Adrenal gland (tissue), 12 donors: ENCODE results near the gene INIP. TPM values are rescaled to one million over a fixed set of nuclear protein-coding genes. Genes with fewer than 3 reads are reported as not detected.

Experiments used
- DNase-seq, 7 donors: peaks; one replicate each; pipeline ENCODE4 v3.0.0-alpha.2; 2019 to 2020
- H3K27ac ChIP-seq, 5 donors: fragments of 200-600 bp; sonication (generic) in 4 of 5; 1 replicate in 3 of 5; 2 replicates in 2 of 5; pipeline versions ENCODE4 v1.5.1 to v1.8.0; 2016 to 2020; ENCODE audit warnings: mild to moderate bottlenecking in 1 of 5
- H3K27me3 ChIP-seq: fragments of 200-600 bp; 2 replicates; pipeline ENCODE4 v1.8.0; 2021
- H3K36me3 ChIP-seq, 2 donors: fragments of 200-600 bp; replicated peaks in 1 of 2; 1 replicate in 1 of 2; 2 replicates in 1 of 2; pipeline versions ENCODE4 v1.5.1 to v1.8.0; 2018 to 2022
- H3K4me1 ChIP-seq, 2 donors: fragments of 200-600 bp; replicated peaks in 1 of 2; 1 replicate in 1 of 2; 2 replicates in 1 of 2; pipeline versions ENCODE4 v1.5.1 to v1.8.0; 2018 to 2021
- H3K4me3 ChIP-seq, 4 donors: fragments of 200-600 bp; sonication (generic) in 3 of 4; one replicate each; pipeline ENCODE4 v1.5.1; 2016 to 2018
- H3K9me3 ChIP-seq, 3 donors: fragments of 200-600 bp; sonication (generic) in 1 of 3; replicated peaks in 1 of 3; 1 replicate in 2 of 3; 2 replicates in 1 of 3; pipeline versions ENCODE4 v1.5.1 to v1.8.0; 2016 to 2021
- CTCF ChIP-seq, 6 experiments: fragments of 450-650 bp in 4 of 6; fragments of 200-600 bp in 2 of 6; sonication (generic) in 1 of 6; IDR thresholded peaks; 1 replicate in 5 of 6; 2 replicates in 1 of 6; pipeline versions ENCODE4 v1.5.1 to v1.8.0; 2016 to 2021; ENCODE audit warnings: antibody characterized with exemption in 6 of 6, mild to moderate bottlenecking in 2 of 6, moderate library complexity in 1 of 6
- POLR2A ChIP-seq, 2 donors: fragments of 450-650 bp; IDR thresholded peaks; one replicate each; pipeline ENCODE4 v1.6.1; 2017; ENCODE audit warnings: antibody characterized with exemption in 2 of 2, mild to moderate bottlenecking in 2 of 2, moderate library complexity in 1 of 2
- WGBS, 4 donors: extraction: QIAGEN DNeasy Blood & Tissue Kit in 2 of 4; methylation state at CpG; one replicate each; pipeline versions ENCODE4 v1.1.5 to v1.1.7; 2013 to 2017; 5-methylcytosine and 5-hydroxymethylcytosine counted together
- intact Hi-C, 2 donors: fragments of 100-400 bp; cut with DNase I; formaldehyde crosslinking; loops; one replicate each; pipeline versions ENCODE4 v1.14.1 to v1.15.0; 2022 to 2023
- polyA plus RNA-seq, 3 donors: library from polyadenylated mRNA; stranded (reverse); fragments of 200-250 nt in 2 of 3; fragments of 350-450 nt in 1 of 3; fragmentation: Illumina TruSeq in 1 of 3; extraction: RNeasy Lipid Tissue Mini Kit (QIAGEN cat#74804) in 1 of 3; gene quantifications; one replicate each; pipeline ENCODE4 v1.2.3, GENCODE V29; 2013 to 2014
- total RNA-seq, 9 donors: library from RNA; depleted of rRNA in 4 of 9; stranded (reverse); fragments of >200 nt in 4 of 9; fragments of 120-200 nt in 1 of 9; fragmentation: NEBNext Ultra II Directional in 1 of 9; extraction: Animal tissue kit (Norgen Biotek cat#: 25700) in 1 of 9; gene quantifications; one replicate each; pipeline versions ENCODE4 v1.1.0 to v1.2.4, GENCODE V29; 2013 to 2023
- donor health status: healthy with polysubstance abuse.
- donor health status: Bipolar disorder and iron deficiency.
- donor health status: DM: yes; HTN: yes; CAD: no.
- donor health status: DM: no; HTN: no; CAD: no.
- donor health status: DM: no; HTN: no; CAD: no.
- donor health status: DM: yes; HTN: yes; CAD: no.

Gene INIP
- total and polyA plus RNA-seq, 12 donors, result 5.5 to 28.2 (median 20.0) TPM

- Histone ChIP-seq H3K27ac (no peak overlapping the region), H3K9me3 (no peaks in the 10 kb centered on the region), H3K27me3 (no peaks in the 10 kb centered on the region), H3K4me1 (peaks cover 0 to 24% of the 10 kb centered on the region in 2 donors), H3K4me3 (no peak overlapping the region), H3K36me3 (no peaks in the 10 kb centered on the region)
- DNase-seq, result no peak
- 74 to 97% (median 88%) methylated on average over 2 of the region's 2 CpGs for WGBS, 4 donors
- intact Hi-C loops, result no loop called here
- TF ChIP-seq CTCF (IDR thresholded peaks at IDR 0.05), result no peak
- TF ChIP-seq POLR2A (IDR thresholded peaks at IDR 0.05), result no peak
Measured at GRCh38 chr9:112757940-112758339, 40.0 kb upstream of the INIP start.

- no peak for DNase-seq
- peaks cover 0 to 27% of the 10 kb centered on the region in 2 donors for H3K4me1 ChIP-seq
- H3K4me3 ChIP-seq, result no peak overlapping the region
- H3K36me3 ChIP-seq, result no peaks in the 10 kb centered on the region
- 73 to 88% (median 83%) methylated on average over 7 of the region's 7 CpGs for WGBS, 4 donors
- TF ChIP-seq POLR2A (IDR thresholded peaks at IDR 0.05) (no peak), CTCF (IDR thresholded peaks at IDR 0.05) (no peak)
- no peaks in the 10 kb centered on the region for H3K9me3 ChIP-seq
- intact Hi-C loops, result no loop called here
- H3K27me3 ChIP-seq, result no peaks in the 10 kb centered on the region
- no peak overlapping the region for H3K27ac ChIP-seq
Measured at GRCh38 chr9:112757282-112757883, 39.5 kb upstream of the INIP start.

- Histone ChIP-seq H3K4me3 (no peak overlapping the region), H3K27ac (no peak overlapping the region), H3K9me3 (no peaks in the 10 kb centered on the region), H3K27me3 (no peaks in the 10 kb centered on the region), H3K36me3 (no peaks in the 10 kb centered on the region), H3K4me1 (peaks cover 0 to 36% of the 10 kb centered on the region in 2 donors)
- no peak for DNase-seq
- no peak for TF ChIP-seq CTCF (IDR thresholded peaks at IDR 0.05)
- intact Hi-C loops, result no loop called here
- 82 to 92% (median 88%) methylated on average over 4 of the region's 4 CpGs for WGBS, 4 donors
Measured at GRCh38 chr9:112755675-112756074, 37.8 kb upstream of the INIP start.

GRCh38 chr9:112755016-112755427 lies 37.1 kb upstream of the INIP start:
- Histone ChIP-seq H3K9me3 (no peaks in the 10 kb centered on the region), H3K27me3 (no peaks in the 10 kb centered on the region), H3K4me3 (no peak overlapping the region), H3K4me1 (peaks cover 2 to 39% of the 10 kb centered on the region in 2 donors), H3K36me3 (no peaks in the 10 kb centered on the region), H3K27ac (peak overlapping the region in 1 of 5 donors; percentile 35)
- 60 to 83% (median 68%) methylated on average over 5 of the region's 5 CpGs for WGBS, 4 donors
- intact Hi-C loops, result no loop called here
- no peak for DNase-seq
- TF ChIP-seq POLR2A (IDR thresholded peaks at IDR 0.05) (no peak), CTCF (IDR thresholded peaks at IDR 0.05) (no peak)
